Myocyte (in vitro differentiated cells): ENCODE data around the gene DMD. TPM values are rescaled to one million over a fixed set of nuclear protein-coding genes. Genes with fewer than 3 reads are reported as not detected.
"Not testable (repeated sequence)": the region's sequence is repeated elsewhere in the genome, so short reads cannot be mapped to it uniquely, and the experiment has no call there.

Experiments
- DNase-seq: peaks from one replicate; pipeline ENCODE4 v3.0.0-alpha.2; 2012; ENCODE audit warnings: low read depth
- total RNA-seq: library from RNA; depleted of rRNA; stranded (reverse); fragments of >200 nt; gene quantifications from 2 replicates; pipeline ENCODE4 v1.2.3, GENCODE V29; 2014

DMD gene
- total RNA-seq, 1 donor from 2014 or later: 123 TPM

DNA sequence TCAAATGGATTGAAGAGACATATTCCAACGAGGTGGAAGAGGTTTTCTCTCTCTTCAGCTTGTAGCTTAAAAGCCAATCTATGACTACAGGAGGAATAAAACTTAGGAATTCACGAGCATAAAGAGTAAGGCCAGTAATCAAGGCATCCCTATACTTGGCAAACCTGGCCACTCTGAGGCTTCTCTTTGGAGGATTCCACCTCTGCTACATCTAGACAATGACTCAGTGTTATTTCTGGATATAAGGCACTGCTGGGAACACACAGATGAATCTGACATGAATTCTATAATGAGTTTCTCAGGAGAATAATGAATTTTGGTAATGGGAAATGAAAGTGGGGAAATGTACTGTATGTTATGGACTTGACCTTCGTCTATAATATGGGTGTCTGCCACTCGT, 1123.7 kb downstream of the DMD start:
- DNase-seq: no peak

DNA sequence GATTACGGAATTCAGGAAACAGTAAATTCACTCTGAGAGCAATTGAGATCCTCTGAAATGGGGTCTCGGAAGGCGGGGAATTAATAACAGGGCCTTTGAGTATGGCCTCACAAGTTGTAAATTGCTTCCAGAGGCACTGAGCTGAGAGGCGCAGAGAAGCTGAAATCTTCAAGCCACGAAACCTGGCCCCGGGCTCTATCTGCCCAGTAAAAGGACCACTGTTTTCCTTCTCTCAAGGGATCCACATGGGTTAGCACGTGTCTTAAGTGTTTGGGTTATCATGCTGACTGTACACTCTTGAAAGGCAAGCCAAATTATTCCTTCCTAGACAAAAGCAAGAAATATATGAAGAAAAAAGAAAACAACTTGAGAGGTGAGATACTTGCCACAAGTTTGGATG, 1126.6 kb downstream of the DMD start:
- no peak for DNase-seq

DNA sequence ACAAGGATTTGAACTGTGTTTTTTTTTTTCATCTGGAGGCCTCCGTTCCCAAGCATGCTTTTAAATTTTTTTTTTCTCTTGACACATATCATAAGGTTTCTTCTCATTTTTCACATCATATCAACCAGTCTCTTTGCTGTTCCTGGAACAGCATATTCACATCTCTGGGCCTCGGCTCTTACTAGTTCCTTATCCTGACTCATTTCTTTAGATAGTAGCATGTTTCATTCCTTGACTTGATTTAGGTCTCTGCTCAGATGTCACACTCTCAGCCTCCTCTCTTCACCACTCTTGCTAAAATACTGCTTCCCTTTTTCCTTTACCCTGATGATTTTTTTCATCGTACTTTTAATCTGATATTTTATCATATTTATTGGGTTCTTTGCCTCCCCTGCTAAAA, 1163.1 kb downstream of the DMD start:
- DNase-seq: no peak

DNA sequence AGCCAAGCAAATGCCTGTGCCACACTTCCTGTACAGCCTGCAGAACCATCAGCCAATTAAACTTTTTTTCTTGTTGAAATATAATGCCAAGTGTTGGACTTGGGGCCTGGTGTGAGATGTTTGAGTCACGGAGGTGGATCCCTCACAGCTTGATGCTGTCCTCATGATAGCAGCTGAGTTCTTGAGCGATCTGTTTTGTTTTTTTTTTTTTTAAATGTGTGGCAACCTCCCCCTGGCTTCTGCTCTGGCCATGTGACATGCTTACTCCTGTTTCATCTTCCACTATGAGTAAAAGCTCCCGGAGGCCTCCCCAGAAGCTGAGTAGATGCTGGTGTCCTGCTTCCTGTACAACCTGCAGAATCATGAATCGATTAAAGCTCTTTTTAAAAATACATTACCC, 1166.2 kb downstream of the DMD start:
- peak; percentile 2 for DNase-seq

DNA sequence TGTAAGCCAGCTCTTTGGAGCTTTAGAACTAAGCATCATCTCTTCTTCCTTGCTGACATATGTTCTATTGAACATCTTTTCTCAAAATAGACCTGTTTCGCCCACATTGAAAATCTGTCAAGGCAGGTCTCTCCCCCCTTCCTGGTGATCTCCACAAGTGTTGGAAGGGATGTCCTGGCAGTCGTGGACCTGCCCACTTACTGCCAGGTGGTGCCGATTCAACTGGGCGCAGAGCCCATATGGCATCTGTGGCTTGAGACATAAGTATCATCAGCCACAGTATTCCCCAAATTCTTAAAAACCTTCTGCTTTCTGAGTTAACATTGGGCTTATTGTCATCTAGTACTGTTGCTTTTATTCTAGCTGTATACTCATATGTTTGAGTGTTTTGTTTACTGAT, 1170.2 kb downstream of the DMD start:
- no peak for DNase-seq

DNA sequence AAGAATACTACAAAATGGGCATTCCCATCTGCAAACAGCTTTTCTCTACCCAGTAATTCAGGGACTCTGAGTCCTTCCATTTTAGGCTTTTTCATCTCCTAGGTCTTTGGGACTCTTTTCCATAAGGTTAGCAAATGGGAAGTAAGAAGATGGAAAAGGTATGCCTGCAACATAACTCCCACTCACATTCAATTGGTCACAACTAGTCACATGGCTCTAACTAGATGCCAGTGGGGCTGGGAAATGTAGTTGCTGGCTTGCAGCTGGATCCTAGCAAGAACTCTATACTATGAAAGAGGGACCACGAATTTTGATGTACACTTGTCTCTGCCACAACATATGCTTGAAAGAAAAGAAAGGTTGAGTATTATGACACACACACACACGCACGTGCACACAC, 1184.6 kb downstream of the DMD start:
- no peak for DNase-seq

DNA sequence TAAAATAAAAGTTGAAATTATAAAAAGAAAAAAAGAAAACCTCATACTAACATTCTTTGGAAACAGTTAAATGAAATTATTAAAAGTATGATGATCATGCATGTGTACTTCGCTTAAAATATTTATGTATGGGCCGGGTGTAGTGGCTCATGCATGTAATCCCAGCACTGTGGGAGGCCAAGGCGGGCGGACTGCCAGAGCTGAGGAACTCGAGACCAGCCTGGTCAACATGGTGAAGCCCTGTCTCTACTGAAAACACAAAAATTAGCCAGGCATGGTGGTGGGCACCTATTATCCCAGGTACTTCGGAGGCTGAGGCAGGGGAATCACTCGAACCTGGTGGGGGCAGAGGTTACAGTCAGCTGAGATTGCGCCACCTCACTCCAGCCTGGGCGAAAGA, 1187.3 kb downstream of the DMD start:
- no peak for DNase-seq

DNA sequence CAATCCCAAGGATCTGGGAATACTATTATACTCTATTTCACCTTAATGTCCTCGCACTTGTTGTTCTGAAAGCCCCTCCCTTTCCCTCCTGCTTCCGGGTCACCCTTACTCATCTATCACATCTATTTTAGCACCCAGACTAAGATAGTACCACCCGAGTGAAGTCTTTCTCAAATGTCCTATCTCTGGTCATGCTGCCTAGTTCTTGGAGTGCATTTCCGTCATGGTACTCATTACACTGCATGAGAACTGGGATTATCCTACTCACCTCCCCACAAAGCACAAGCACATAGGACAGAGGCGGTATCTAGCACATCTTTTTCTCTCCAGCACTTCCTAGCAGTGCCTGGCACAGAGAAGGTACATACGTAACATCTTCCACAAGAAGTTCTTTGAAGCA, 1195.2 kb downstream of the DMD start:
- DNase-seq: no peak

DNA sequence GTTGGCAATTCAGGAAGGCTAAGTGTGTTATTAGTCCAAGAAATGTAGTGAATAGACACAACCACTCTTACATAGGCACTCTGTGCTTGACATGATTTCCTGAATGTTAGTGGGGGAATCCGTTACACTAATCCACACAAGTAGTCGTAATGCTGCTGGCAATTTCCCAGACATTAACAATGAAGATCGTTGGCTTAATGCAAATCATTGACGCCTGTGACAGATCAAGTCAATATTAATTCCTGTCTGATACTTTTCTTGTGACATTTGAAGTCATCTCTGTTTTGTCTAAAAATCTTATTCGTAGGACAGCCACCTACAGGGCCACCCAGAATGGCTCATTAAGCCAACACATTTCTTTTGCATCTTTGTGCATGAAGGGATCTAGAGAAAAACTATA, 1200.4 kb downstream of the DMD start:
- DNase-seq: no peak

DNA sequence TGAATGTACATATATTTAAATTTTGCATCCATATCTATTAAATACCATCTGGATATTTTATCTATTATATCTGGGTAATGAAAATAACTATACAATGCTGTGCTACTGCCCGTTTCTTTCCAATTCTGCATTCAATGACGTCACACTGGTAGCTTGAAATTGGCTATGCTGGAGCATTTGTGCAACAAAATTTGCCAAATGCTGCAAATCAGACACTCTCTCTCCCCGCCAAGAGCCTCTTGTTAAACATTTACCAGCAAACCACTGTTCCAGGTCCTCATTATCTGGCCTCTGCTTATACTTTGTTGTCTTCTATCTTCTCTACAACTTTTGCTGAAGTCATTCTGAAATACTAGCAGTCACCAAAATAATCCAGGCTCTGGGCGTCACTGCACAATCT, 1201.1 kb downstream of the DMD start:
- no peak for DNase-seq

DNA sequence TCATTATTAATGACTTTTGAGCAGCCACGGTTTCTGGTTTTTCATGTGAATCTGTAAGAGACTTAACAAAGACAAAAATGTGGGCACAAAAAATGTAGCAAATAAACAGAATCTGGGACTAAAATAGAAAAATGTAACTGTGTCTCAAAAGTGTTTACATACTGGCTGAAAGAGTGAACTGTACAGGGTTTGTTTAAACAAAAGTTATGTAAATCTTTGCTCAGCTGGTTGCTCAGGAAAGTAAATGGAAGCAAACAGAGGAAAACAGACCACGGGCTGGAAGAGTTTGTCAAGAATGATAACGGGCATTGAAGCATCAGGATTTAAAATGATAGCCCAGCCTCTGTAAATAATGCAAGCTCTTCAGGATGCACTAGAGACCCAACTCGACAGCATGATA, 1217.7 kb downstream of the DMD start:
- DNase-seq: no peak

DNA sequence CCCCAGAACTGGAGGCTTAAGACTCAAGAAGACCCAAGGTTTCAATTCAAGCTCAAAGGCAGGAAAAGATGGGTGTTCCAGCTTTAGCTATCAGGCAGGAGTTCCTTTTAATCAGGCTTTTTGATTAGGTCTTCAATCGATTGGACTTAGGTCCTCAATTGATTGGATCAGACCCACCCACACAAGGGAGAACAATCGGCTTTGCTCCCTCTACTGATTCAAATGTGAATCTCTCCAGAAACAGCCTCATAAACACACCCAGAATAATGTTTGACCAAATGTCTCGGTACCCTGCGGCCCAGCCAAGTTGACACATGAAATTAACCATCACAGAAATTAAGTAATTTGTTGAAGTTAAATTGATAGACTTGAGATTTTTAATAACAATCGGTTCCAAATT, 1222.4 kb downstream of the DMD start:
- no peak for DNase-seq

DNA sequence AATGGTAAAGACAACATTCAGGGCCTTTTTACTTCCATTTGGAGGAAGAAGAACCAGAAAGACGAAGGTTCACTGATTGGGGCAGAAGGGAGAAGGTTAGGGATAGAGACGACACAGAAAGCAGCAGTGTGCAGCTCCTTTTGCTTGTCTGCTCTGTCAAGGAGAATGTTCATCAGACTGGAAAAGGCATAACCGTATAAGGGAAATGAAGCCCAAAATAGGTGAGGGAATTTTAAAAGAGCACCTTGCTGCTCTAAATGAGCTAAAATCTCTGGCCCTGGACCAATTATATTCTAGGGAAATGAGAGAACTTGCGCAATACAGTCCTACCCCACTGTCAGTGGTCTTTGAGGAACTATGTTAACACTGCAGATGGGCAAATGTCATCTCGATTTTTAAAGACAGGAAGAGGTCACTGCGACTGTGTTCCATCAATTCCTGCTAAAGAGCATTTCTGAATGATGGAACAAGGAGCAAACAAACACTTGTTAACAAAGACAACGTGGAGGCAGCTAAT, 1229.7 kb downstream of the DMD start:
- DNase-seq: no peak

DNA sequence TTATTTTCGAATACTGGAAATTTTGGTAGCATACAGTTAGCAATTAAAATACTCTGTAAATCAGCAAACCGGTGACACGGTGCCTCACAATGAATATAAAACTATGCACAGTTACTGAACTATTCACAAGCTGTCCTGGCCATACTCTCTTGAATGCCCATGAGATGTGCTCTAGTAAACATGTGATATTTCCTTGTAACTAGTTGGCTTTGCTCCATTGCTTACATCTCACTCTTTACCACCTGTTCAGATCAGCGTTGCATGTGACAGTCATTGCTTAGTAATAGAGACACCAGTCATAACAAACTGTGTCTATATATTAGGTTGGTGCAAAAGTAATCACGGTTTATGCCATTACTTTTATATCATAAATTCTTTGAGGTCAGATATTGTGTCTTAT, 1241.6 kb downstream of the DMD start:
- DNase-seq: peak; percentile 12

DNA sequence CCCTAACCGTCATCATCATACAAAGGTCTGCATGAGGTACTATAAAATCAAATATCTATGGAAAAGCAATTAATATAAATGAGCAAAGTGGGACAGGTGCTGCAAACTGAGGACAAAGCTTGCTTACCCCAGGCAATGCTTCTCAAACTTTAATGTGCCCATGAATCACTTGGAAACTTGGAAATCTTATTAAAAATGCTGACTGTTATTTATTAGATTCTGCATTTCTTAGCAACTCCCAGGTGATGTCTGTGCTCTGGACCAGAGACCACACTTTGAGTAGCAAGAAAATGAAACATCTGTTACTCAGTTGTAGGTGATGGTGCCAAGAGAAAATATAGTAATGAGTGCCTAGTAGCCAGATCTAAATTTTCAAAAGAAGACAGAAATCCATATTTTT, 1249.1 kb downstream of the DMD start:
- no peak for DNase-seq

DNA sequence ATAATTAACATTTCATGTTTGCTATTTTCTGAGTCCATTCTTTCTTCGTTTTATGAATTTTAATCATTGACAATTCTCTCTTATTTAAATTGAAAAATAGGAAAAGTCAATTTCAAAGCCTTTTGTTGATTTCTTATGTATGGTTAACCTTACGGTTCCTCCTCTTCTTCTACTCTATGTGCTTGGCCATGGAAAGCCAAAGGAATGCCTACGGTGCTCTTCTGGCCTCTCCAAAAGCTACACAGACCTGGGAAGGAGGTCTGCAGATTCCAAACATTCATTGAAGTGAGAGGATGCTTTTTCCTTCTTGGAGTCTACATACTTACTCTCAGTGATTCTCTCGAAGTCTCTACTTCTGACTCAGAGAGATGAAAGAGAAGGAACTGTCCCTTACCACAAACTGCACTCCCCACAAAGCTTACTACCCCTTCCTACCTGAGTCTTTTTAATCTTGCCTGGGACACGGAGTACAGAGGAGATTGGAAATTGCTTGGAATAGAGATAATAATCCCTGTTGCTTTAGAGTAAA, 1276.4 kb downstream of the DMD start:
- no peak for DNase-seq

DNA sequence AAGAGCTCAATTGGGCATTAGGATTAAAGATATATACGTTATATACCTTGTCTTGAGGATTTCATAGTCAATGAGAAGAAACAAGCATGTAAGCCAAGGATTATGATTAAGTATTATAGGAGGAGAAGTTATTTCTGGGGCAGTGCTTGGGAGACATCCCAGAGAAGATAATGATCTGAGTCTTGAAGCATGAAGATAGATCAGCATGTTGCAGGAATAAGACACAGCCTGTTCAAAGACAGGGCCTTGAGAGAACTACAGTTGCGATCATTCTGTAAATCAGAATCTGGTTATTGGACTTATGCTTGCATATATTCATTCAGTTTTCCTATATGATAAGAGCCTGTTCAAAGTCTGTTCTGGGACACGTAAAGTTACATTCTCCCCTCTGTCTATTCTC, 1277.3 kb downstream of the DMD start:
- DNase-seq: no peak

DNA sequence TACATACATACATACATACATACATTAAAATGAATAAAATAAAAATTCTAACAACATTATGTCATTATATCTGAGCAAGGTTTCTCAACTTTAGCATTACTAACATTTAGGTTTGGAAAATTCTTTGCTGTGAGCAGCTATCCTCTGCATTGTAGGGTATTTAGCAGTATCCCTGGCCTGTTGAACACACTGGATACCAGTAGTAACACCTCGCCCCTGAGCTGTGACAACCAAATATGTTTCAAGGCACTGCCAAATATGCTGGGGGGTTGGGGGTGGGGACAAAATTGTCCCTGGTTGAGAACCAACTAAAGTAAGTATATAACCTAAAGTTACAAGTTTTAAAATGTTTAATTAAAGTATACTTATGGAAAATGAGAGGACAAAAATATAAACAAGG, 1278.6 kb downstream of the DMD start:
- no peak for DNase-seq

DNA sequence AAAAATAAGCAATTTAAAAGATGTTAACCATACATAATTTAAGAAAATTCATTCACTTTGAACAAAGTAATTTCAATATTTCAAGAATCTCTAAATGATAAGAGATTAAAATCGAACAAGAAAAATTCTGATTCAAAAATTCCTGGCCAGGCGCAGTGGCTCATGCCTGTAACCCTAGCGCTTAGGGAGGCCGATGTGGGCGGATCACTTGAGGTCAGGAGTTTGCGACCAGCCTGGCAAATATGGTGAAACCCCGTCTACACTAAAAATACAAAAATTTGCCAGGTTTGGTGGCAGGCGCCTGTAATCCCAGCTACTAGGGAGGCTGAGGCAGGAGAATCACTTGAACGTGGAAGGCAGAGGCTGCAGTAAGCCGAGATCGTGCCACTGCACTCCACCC, 1279.0 kb downstream of the DMD start:
- not testable (repeated sequence) for DNase-seq

DNA sequence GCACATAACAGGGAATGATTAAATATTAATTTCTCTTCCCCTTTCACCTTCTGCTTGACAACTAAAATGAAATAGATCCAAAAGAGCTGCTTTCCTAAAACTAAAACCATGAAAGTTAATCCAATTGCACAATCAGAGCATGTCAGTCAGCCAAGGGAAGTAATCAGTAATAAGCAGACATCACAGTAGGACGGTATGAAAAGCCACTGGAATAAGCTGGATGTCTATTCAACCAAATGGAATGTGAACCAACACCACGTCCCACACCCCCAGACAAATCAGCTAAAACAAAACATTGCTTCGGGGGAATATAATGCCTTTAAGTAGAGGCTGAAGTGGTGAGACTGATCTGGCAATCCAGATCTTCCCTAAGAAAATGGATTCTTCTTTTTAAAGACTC, 1280.1 kb downstream of the DMD start:
- DNase-seq: peak; percentile 71

DNA sequence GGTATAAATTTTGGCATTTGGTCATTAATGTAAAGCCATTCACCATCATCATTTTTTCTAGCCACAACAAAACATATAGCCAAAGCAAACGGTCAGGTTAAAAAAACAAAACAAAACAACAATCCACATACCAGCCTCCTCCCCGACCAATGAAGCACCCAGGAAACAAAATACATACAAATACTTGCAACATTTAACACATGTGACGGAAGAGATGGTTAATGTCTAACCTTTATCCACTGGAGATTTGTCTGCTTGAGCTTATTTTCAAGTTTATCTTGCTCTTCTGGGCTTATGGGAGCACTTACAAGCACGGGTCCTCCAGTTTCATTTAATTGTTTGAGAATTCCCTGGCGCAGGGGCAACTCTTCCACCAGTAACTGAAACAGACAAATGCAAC, 1282.0 kb downstream of the DMD start:
- DNase-seq: no peak

DNA sequence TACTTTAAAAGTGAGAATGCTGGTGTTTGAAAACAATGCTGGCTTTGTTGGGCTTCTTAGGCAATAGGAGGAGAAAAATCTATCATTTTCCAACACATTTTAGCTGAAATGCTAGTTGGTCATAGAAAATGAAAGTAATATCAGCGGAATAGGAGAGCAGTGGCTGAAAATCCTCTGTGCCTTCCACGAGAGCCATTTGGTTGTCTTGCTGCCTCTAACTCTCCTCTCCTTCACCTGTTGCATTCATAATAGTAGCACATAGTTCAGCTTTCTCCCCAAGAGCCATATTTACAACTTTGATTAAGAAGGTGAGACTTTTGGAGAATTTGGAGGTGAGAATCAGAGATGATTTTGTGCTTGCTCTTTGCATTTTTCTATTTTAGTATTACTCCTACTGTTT, 1290.1 kb downstream of the DMD start:
- DNase-seq: no peak

DNA sequence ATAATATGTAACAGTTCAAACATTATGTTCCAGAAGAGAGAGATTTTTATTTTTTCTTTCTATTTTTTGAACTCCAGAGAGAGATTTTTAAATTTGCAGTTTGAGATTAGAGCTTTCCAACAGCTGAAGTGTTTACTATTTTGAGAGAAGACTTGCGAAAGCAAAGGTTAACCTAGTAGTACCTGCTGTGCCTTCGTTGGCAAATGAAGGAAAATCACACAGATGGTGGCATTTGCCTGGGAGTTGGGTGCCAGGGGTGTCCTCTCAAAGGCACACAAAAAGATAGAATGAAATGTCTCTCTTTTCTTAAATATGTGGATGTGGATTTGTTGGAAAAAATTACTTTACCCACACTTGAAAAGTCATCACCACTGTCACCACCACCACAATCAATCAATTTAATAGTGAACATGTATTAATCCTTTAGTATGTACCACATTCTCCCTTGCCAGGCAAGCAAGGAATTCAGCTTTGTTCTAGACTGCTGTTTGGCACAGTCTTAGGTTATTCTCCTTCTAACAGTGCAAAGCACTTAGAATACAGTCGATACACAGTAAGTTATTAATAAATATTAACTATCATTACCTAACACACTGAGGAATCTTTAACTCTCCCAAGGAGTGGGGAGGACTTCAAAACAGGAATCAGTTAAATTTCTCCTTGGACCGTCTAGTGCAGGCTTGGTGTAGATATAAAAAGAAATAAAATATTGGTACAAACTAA, 1301.3 kb downstream of the DMD start:
- no peak for DNase-seq
